ENCODE measurements around the gene RNF141.

- TF ChIP-seq EZH2 (IDR thresholded peaks at IDR 0.05) (no peak), POLR2AphosphoS5 (IDR thresholded peaks at IDR 0.05; ENCODE audit: borderline replicate concordance, low read depth, low read length) (no peak)
Measured at GRCh38 chr11:10584071-10584501, 43.1 kb upstream of the RNF141 start.

All from SK-N-MC (cell line).